ENCODE measurements around the gene ASTN2.

GRCh38 chr9:117458066-117458465 lies 43.2 kb upstream of the ASTN2 start:
- no peak for TF ChIP-seq CTCF (IDR thresholded peaks at IDR 0.05; ENCODE audit: insufficient read depth, low read depth, low read length)
- no peak for TF ChIP-seq EZH2 (IDR thresholded peaks at IDR 0.05; ENCODE audit: insufficient read depth, low read length)
